HUES6 (cell line): Measurements from ENCODE around the gene PTCD1.

ENCODE experiments used
- H3K27ac ChIP-seq: 2 replicates; pipeline ENCODE4 v1.7.0; 2013; ENCODE audit warnings: low read depth, mild to moderate bottlenecking, low read length, inconsistent platforms
- H3K27me3 ChIP-seq: 2 replicates; pipeline ENCODE4 v1.6.1; 2013; ENCODE audit warnings: low read length; ENCODE audit not compliant: control insufficient read depth, insufficient read depth
- H3K36me3 ChIP-seq: 2 replicates; pipeline ENCODE4 v1.6.1; 2013; ENCODE audit warnings: low read length; ENCODE audit not compliant: control insufficient read depth, insufficient read depth
- H3K4me1 ChIP-seq: 2 replicates; pipeline ENCODE4 v1.6.1; 2013; ENCODE audit warnings: low read length; ENCODE audit not compliant: control insufficient read depth, insufficient read depth
- H3K4me3 ChIP-seq: 2 replicates; pipeline ENCODE4 v1.5.1; 2013; ENCODE audit warnings: low read depth, low read length
- H3K9ac ChIP-seq: one replicate; pipeline ENCODE4 v1.6.1; 2013; ENCODE audit warnings: mild to moderate bottlenecking, low read length
- H3K9me3 ChIP-seq: 2 replicates; pipeline ENCODE4 v1.6.1; 2013; ENCODE audit warnings: low read depth, low read length; ENCODE audit not compliant: control insufficient read depth, insufficient read depth

PTCD1 gene

GRCh38 chr7:99407872-99408378, 30.7 kb downstream of the PTCD1 start:
- Histone ChIP-seq H3K9ac (peak overlapping the region; percentile 100), H3K4me1 (peaks cover 12% of the 10 kb centered on the region), H3K4me3 (peak overlapping the region; percentile 86), H3K27me3 (no peaks in the 10 kb centered on the region), H3K9me3 (no peaks in the 10 kb centered on the region), H3K27ac (peak overlapping the region; percentile 100), H3K36me3 (peaks cover 51% of the 10 kb centered on the region)

GRCh38 chr7:99406557-99406956, 32.0 kb downstream of the PTCD1 start:
- Histone ChIP-seq H3K9me3 (no peaks in the 10 kb centered on the region), H3K27me3 (no peaks in the 10 kb centered on the region), H3K4me1 (peaks cover 12% of the 10 kb centered on the region), H3K27ac (no peak overlapping the region), H3K36me3 (peaks cover 51% of the 10 kb centered on the region), H3K4me3 (peak overlapping the region; percentile 86; the same call in 1 of the 2 replicates), H3K9ac (peak overlapping the region; percentile 5)

- H3K4me3 ChIP-seq: no peak overlapping the region
- H3K27ac ChIP-seq: no peak overlapping the region
- H3K9me3 ChIP-seq: no peaks in the 10 kb centered on the region
- no peak overlapping the region for H3K9ac ChIP-seq
- H3K36me3 ChIP-seq: peaks cover 54% of the 10 kb centered on the region
- H3K27me3 ChIP-seq: no peaks in the 10 kb centered on the region
- H3K4me1 ChIP-seq: peaks cover 12% of the 10 kb centered on the region
Observed at GRCh38 chr7:99404977-99405320, 33.6 kb downstream of the PTCD1 start.

- Histone ChIP-seq H3K9me3 (no peaks in the 10 kb centered on the region), H3K4me3 (no peak overlapping the region), H3K36me3 (peaks cover 59% of the 10 kb centered on the region), H3K4me1 (peaks cover 12% of the 10 kb centered on the region), H3K27ac (no peak overlapping the region), H3K9ac (no peak overlapping the region), H3K27me3 (no peaks in the 10 kb centered on the region)
Observed at GRCh38 chr7:99404235-99404976, 34.2 kb downstream of the PTCD1 start.

GRCh38 chr7:99403764-99404163, 34.8 kb downstream of the PTCD1 start:
- H3K27ac ChIP-seq: no peak overlapping the region
- no peak overlapping the region for H3K9ac ChIP-seq
- no peaks in the 10 kb centered on the region for H3K9me3 ChIP-seq
- H3K36me3 ChIP-seq: peaks cover 65% of the 10 kb centered on the region
- no peak overlapping the region for H3K4me3 ChIP-seq
- peaks cover 12% of the 10 kb centered on the region for H3K4me1 ChIP-seq
- H3K27me3 ChIP-seq: no peaks in the 10 kb centered on the region

- H3K27ac ChIP-seq: no peak overlapping the region
- H3K4me1 ChIP-seq: peaks cover 12% of the 10 kb centered on the region
- H3K4me3 ChIP-seq: no peak overlapping the region
- H3K9me3 ChIP-seq: no peaks in the 10 kb centered on the region
- no peaks in the 10 kb centered on the region for H3K27me3 ChIP-seq
- peaks cover 75% of the 10 kb centered on the region for H3K36me3 ChIP-seq
- no peak overlapping the region for H3K9ac ChIP-seq
Observed at GRCh38 chr7:99402854-99403253, 35.7 kb downstream of the PTCD1 start.

- peaks cover 91% of the 10 kb centered on the region for H3K36me3 ChIP-seq
- H3K4me1 ChIP-seq: no peaks in the 10 kb centered on the region
- H3K4me3 ChIP-seq: no peak overlapping the region
- no peaks in the 10 kb centered on the region for H3K9me3 ChIP-seq
- no peak overlapping the region for H3K9ac ChIP-seq
- H3K27me3 ChIP-seq: no peaks in the 10 kb centered on the region
- H3K27ac ChIP-seq: no peak overlapping the region
Observed at GRCh38 chr7:99399597-99399996, 39.0 kb downstream of the PTCD1 start.

- Histone ChIP-seq H3K9ac (no peak overlapping the region), H3K27ac (no peak overlapping the region), H3K9me3 (no peaks in the 10 kb centered on the region), H3K4me3 (no peak overlapping the region), H3K27me3 (no peaks in the 10 kb centered on the region), H3K36me3 (peaks cover 89% of the 10 kb centered on the region), H3K4me1 (peaks cover under 1% of the 10 kb centered on the region; the same call in 1 of the 2 replicates)
Observed at GRCh38 chr7:99398891-99399445, 39.6 kb downstream of the PTCD1 start.

GRCh38 chr7:99397297-99397983, 41.2 kb downstream of the PTCD1 start:
- peaks cover 77% of the 10 kb centered on the region for H3K36me3 ChIP-seq
- no peaks in the 10 kb centered on the region for H3K27me3 ChIP-seq
- no peaks in the 10 kb centered on the region for H3K9me3 ChIP-seq
- H3K9ac ChIP-seq: no peak overlapping the region
- no peak overlapping the region for H3K4me3 ChIP-seq
- H3K27ac ChIP-seq: no peak overlapping the region
- peaks cover 7% of the 10 kb centered on the region for H3K4me1 ChIP-seq

- Histone ChIP-seq H3K27ac (no peak overlapping the region), H3K27me3 (no peaks in the 10 kb centered on the region), H3K9me3 (no peaks in the 10 kb centered on the region), H3K4me3 (no peak overlapping the region), H3K9ac (no peak overlapping the region), H3K36me3 (peaks cover 71% of the 10 kb centered on the region), H3K4me1 (peaks cover 13% of the 10 kb centered on the region)
Observed at GRCh38 chr7:99396418-99397296, 41.9 kb downstream of the PTCD1 start.
